SH-SY5Y (cell line): ENCODE results near the gene RPL7A.

Experiments
- GATA2 ChIP-seq: IDR thresholded peaks from 2 replicates; pipeline ENCODE4 v1.6.1; 2011; ENCODE audit warnings: mild to moderate bottlenecking, low read depth, low read length
- GATA3 ChIP-seq: IDR thresholded peaks from 2 replicates; pipeline ENCODE4 v1.6.1; 2011; ENCODE audit warnings: low read depth, mild to moderate bottlenecking, low read length, moderate library complexity

DNA sequence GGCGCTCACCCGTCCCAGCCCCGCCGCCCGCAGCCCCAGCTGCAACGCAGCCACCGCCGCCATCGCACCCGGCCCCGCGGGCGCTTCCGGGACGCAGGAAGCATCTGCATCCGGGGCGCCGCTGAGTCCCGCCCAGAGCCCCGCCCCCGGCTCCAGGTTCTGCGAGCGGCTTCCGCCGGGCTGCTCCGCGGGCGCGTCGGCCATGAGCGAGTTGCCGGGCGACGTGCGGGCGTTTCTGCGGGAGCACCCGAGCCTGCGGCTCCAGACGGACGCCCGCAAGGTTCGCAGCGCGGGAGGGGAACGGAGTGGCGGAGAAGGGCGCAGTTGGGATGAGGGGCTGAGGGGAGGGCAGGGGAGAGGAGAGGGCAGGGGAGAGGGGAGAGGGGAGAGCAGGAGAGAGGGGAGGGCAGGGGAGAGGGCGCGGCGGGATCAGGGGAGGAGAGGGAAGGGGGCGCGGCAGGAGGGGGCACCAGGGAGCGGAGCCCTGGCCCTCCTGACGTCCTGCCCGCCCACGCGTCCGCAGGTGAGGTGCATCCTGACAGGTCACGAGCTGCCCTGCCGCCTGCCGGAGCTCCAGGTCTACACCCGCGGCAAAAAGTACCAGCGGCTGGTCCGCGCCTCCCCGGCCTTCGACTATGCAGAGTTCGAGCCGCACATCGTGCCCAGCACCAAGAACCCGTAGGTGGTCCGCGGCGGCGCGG lies 8.5 kb downstream of the RPL7A start, which contains the start of the genes SURF1 and SURF2:
- TF ChIP-seq GATA3 (no peak), GATA2 (no peak)
